Left renal cortex interstitium (tissue), 4 donors: ENCODE results near the gene GSTA2. TPM values are rescaled to one million over a fixed set of nuclear protein-coding genes. Genes with fewer than 3 reads are reported as not detected.
A peak's percentile ranks its signal among the peaks of the same experiment; 100 is the strongest.
"Not testable (repeated sequence)": the region's sequence is repeated elsewhere in the genome, so short reads cannot be mapped to it uniquely, and the experiment has no call there.

Experiments used
- DNase-seq, 4 donors: peaks; one replicate each; pipeline ENCODE4 v3.0.0-alpha.2; 2013; ENCODE audit warnings: low read depth in 4 of 4, low spot score in 2 of 4, missing footprints in 1 of 4
- polyA plus RNA-seq, 4 donors: library from polyadenylated mRNA; unstranded; fragments of 120-200 nt; gene quantifications; one replicate each; pipeline ENCODE4 v1.2.1, GENCODE V29; 2013; ENCODE audit not compliant: insufficient read length in 4 of 4

Gene GSTA2
- under 1 TPM in 3 of 4 donors, not detected in 1; 0.19 to 0.60 (median 0.20) TPM for polyA plus RNA-seq

DNA sequence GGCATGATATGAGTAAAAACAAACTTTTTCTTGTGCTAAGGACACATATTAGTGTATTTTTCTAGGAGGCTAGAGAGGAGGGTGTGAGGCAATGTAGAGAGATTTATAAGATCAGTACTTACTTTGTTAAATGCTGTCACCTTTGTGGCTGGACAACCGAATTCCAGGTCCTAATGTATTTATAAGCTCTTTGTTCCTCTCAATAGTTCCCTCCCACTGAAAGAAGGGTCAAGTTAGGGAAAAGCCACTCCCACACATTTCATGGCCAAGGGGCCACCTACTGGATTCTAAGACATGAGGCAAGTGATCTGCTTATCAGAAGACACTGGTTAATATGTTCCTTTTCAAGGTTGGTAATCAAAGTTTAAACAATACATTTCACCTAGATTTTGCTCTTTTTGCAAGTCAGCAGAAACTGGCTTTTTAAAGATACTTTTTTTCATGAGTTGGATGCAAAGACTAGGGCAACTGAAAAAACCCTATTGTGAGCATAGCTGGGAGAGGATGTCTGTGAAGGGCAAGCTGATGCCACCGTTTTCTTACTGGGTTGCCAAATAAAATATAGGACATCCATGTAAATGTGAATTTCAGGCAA lies at the start of gene GSTA2:
Gene GSTA2 (minus strand): TSS at position 154 of the 595 bp plus-strand sequence. CDS start 5,528 bp downstream, outside the sequence.
- not testable (repeated sequence) for DNase-seq

GRCh38 chr6:52809777-52810176 lies 46.5 kb upstream of the GSTA2 start:
- DNase-seq: not testable (repeated sequence)

- no peak for DNase-seq
These were observed 45.4 kb upstream of the GSTA2 start for GRCh38 chr6:52808660-52809059.

DNA sequence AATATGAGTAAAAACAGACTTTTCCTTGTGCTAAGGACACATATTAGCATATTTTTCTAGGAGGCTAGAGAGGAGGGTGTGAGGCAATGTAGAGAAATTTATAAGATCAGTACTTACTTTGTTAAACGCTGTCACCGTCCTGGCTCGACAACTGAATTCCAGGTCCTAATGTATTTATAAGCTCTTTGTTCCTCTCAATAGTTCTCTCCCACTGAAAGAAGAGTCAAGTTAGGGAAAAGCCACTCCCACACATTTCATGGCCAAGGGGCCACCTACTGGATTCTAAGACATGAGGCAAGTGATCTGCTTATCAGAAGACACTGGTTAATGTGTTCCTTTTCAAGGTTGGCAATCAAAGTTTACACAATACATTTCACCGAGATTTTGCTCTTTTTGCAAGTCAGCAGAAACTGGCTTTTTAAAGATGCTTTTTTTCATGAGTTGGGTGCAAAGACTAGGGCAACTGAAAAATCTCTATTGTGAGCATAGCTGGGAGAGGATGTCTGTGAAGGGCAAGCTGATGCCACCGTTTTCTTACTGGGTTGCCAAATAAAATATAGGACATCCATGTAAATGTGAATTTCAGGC lies 40.5 kb upstream of the GSTA2 start, which contains the start of gene GSTA1:
Gene GSTA1 (minus strand): TSS at position 149 of the 588 bp plus-strand sequence. CDS start 4,549 bp downstream, outside the sequence.
- not testable (repeated sequence) for DNase-seq

- DNase-seq: no peak
These were observed 39.5 kb upstream of the GSTA2 start for GRCh38 chr6:52802806-52803205.

DNA sequence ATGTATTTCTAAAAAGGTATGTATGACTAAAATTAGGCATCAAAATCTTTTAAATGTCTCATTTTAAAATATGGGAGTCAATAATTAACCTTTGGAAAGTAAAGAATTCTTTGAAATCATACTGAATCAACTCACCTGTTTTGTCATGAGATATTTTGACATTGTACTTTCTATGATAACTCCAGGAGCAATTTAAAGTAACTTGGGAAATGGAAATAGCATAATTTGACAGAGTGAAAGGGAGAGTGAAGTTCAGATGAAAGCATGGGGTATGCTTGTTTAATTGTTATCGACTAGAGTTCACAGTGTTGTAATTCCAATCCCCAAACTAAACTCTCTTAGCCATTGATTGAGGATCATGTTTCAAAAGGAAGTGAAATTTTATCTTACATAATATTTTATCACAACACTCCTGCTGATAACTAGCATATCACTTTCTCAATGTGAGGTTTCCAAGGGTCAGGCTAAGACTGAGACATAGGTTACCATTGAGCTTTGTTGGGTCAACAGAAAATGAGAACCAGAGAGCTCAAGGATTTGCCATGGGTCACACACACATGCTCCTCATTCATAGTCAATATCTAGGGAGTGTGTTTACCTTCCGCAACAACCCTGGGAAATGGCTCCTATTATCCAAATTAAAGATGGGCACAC lies 38.0 kb upstream of the GSTA2 start:
- DNase-seq: no peak

DNA sequence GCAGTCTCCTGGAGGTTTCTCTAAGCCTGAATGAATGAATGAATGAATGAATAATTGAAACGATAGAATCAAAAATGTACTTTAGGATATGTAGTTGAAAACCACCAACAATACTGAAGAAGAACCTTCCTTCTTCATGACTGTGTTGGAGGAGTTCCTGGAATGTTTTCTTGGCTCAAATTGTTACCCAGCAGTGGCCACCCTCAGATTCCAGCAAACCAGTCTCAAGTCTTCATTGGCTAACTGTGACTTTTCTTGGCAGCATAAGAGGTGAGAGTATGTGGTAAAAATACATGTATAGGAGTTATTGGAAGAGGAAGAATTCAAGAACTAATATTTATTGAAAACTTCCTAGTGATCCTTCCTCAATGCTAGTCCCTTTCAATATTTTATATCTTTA lies 36.0 kb upstream of the GSTA2 start:
- DNase-seq: not testable (repeated sequence)

- not testable (repeated sequence) for DNase-seq
These were observed 31.1 kb upstream of the GSTA2 start for GRCh38 chr6:52794366-52794765.

GRCh38 chr6:52790861-52791260 lies 27.6 kb upstream of the GSTA2 start:
- no peak for DNase-seq

DNA sequence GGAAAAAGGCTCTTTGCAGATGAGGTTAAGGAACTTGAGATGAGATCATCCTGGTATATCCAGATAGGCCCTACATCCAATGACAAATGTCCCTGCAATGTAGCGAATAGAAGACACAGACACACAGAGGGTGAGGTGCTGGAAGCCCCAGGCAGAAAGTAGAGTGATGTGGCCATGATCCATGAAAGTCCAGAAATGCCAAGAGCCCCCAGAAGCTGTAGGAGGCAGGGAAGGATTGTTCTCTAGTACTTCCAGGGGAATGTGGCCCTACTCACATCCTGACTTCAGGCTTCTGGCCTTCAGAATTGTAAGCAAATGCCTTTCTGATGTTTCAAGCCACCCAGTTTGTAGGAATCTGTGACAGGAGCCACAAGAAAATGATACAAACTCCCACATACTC lies 26.4 kb upstream of the GSTA2 start:
- DNase-seq: not testable (repeated sequence)

- DNase-seq: peak in 2 of 4 donors; percentile 15 to 17
These were observed 25.2 kb upstream of the GSTA2 start for GRCh38 chr6:52788478-52788877.

DNA sequence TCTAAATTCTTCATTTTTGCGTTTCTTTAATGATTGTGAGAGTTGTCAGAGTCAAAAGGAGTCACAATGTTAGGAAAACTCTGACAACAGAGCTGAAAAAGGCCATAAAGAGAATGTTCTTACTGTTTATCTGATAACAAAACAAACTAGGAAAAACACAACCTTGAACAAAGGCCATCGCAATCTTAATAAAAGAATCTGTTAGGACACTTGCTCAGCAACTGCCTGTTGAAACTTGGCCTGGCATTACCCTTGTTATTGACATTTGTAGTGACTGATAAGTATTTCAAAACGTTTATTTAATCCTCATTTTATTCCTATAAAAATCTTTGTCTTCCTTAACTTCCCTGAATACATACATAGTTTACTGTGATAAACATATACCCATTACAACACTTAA lies 24.6 kb upstream of the GSTA2 start:
- no peak for DNase-seq

GRCh38 chr6:52786249-52786956 lies 23.1 kb upstream of the GSTA2 start:
- no peak for DNase-seq

DNA sequence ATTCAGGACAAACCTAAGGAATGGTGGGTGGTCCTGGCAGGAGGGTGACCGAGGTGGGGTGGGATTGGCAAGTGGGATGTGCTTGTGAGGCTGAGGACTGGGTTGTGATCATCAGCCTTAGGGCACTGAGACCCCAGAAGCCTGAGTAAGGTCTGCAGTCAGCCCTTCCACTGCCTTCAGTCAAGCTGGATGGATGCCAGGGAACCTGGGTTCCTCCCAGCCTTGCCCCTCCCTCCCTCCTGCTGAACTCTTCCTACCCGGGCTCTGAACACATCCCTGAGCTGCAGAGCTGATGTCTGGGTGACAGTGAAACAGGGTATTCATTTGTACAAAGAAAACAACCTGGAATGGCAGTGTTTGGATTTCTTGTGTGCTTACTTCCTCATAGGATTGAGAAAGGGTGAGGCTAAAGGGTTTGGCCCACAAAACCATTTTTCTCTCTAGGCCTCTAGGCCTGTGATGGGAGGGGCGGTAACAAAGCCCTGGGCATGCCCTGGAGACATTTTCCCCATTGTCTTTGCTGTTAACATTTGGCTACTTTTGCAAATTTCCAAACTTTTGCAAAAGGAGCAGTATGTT lies 19.5 kb upstream of the GSTA2 start:
- not testable (repeated sequence) for DNase-seq

GRCh38 chr6:52782209-52782608 lies 18.9 kb upstream of the GSTA2 start:
- DNase-seq: not testable (repeated sequence)

DNA sequence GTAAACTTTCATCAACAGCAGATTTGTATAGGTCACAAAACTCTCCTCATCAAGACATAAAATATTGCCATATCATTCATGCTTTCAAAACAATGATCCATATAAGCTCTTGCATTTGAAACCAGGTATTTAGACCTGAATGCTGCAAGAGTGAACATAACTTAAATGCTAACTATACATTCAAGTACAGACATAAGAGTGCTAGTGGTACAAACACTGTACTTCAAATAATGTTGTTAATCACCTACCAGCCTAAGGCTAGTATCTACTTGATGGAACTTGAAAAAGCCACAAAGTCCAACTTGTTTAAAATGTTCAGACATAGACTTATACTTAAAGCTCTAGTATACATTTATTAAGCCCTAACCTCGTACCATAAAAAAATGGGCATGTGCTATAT lies 16.0 kb upstream of the GSTA2 start:
- no peak for DNase-seq

- not testable (repeated sequence) for DNase-seq
These were observed 13.6 kb upstream of the GSTA2 start for GRCh38 chr6:52776711-52777351.

DNA sequence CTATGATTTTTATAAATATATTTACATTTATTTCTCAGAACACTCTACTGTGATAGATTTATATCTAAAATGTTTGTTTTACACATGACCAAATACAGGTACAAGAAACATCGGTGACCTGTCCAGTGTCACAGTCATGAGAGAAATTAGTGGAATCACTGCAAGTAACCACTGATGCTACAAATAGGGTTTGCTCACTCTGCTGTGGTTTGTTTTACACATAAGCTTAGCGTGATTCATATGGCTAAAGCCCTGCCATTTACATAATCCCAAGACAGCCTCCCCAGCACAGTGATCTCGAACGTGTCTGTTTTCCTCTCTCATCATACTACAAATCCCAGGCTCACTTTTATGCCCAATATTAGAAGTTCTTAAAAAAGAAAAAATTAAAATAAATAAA lies 6.1 kb upstream of the GSTA2 start:
- DNase-seq: not testable (repeated sequence)

DNA sequence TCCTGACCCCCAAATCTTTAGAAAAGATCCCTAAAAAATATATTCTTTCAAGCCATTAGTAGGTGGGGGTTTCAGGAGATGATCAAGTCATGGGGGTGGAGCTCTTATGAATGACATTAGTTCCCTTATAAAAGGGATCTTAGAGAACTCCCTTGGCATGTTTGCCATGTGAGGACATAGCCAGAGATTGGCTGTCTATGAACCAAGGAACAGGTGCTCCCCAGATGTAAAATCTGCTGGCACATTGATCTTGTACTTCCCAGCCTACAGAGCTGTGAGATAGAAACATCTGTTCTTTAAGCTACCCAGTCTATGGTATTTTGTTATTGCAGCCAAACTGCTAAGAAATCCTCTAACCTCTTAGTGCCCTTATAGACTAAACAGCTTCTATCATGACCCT lies 4.4 kb upstream of the GSTA2 start:
- not testable (repeated sequence) for DNase-seq
